ENCODE data around the gene SULT1C2.

SULT1C2 gene

DNA sequence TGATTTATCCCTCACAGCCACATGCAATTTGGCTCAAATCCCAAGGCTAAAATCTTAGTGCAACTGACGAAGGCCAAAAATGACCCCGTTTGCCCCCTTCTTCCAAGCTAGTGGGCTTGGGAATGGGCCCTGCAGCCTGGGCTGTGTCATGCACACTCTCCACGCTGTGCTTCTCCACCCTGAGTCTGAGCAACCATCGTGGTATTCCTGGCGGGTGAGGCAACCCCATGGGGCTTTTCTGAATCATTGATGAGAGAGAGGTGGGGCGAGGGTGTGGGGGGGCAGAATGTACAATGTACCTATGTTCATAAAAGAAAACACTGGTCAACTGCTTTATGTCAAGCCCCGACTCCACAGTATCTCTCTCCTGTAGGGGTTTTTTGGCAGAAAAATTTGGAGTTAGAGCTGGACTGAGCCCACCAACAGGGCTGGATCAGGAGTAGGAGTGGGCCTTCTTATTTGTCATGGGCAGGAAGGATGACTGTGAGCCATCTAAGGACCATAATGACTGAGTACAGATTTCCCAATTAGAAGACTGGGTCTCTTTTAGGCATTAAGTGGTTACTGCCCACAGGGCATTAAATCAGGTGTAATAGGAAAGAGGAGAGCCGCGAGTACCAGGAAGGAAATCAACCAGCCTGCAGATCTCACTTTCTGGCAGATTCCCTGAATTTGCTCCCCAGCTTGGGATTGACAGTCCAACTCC lies 8.9 kb downstream of the SULT1C2 start:
- peak; percentile 43 for DNase-seq (ENCODE audit: low spot score)

DNA sequence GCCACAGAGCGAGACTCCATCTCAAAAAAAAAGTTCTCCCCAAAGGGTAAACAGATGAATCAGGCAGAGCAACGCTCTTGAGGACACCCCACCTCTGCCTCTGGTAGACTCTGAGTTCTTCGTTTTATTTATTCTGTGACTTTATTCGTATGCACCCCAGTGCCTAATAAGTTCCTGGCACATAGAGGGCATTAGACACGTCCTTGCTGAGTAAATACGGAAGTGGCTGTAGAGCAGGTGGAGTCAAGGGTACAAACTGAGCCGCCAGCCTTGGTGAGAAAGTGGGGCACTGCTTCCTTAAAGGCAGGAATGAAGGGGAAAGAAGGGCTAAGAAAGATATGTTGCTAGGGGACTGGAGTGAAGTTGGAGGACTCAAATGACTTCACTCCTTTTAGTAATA lies 12.9 kb downstream of the SULT1C2 start:
- DNase-seq (ENCODE audit: low spot score): no peak

DNA sequence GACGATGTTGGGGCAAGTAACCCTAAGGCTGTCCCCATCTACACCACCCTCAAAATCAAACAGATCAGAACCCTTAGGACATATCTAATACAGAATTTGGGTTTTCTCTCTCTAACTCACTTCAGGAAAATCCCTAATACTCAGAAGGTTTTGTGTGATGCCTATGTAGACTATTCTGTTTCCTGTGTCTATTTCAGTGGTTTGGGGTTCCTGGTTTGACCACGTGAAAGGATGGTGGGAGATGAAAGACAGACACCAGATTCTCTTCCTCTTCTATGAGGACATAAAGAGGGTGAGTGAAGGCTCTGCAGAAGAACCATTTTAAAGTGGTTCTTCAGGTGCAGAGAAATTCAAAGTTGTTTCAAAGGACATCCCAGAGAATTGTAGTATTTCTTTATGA lies 16.3 kb downstream of the SULT1C2 start:
- no peak for DNase-seq (ENCODE audit: low spot score)

DNA sequence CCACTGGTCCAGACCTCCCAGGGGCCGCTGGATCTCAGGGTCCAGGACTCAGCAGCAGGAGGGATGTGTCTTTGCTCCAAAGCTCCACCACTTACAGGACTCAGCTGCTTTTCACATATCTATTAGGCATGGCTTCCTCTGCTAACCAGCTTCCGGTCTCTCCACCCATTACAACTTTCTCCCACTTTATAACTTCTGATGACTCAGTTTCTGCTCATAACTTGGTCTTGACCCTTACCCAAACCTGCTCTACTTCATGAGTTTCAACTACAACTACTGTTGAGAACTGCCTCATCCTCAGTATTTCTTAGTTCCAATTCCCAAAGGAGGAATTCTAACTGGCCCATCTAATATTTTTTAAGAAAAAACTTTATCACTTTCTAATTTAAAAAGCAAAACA lies 17.2 kb downstream of the SULT1C2 start:
- DNase-seq (ENCODE audit: low spot score): no peak

DNA sequence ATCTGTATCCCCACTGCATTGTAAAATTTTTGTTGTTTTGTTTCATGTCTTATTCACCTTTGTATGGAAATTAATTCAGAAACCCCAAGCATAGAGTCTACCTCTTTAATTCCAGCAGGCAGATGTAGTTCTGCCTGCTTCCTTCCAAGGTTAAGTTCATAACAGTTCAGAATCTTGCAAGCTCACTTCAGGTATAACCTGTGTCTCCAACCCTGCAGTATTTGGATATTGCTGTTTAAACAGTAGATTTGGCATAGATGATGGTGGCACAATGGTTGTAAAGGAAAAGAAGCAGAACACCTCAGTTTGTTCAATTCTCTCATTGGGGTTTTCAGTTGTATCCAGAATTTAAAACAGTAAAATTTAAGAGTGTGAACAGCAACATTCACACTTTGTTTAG lies 21.2 kb downstream of the SULT1C2 start:
- no peak for DNase-seq (ENCODE audit: low spot score)

DNA sequence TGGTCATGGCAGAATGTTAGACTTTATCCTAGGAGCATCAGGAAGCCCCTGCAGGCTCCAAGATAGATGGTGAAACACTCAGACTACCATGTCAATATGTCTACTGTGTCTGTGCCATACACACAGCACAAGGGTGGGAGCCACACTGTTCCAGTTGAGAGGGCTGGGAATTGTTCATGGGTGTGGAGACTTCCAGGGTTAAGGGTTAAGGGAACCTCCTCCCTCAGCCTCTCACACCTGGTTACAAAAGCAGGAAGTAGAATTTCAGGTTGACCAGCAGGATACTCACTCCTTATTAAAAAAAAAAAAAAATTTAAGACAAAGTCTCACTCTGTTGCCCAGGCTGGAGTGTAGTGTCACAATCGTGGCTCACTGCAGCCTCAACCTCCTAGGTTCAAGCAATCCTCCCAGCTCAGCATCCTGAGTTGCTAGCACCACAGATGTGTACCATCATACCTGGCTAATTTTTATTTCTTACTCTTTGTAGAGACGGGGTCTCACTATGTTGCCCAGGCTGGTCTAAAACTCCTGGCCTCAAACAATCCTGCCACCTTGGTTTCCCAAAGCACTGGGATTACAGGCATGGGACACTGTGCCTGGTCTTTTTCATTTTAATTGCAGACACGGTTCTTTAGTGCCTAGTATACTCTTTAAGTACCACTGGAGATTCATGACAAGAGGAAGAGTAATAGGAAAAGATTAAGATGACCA lies 26.0 kb downstream of the SULT1C2 start:
- no peak for DNase-seq (ENCODE audit: low spot score)

DNA sequence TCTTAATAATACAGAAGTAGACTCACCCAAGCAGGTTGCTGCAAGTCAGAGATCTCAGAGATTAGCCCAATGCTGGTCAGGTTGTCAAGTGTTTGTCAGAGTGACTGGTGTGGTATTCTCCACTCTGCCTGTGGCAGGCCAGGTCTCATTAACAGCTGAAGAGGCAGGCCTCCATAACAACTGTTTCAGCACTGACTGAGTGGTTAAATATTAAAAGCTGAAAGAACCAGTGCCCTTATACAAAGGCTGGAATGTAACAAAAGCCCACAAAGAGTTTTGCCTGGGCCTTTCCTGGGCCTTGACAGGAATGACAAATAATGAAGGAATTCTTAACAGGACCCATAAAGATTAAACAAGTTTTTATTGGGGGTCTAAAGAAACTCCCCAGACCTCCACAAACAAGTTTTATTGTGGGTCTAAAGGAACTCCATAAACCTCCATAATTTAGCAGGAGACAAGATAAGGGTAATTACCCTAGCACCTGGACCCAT lies 26.8 kb downstream of the SULT1C2 start:
- peak; percentile 72 for DNase-seq (ENCODE audit: low spot score)

DNA sequence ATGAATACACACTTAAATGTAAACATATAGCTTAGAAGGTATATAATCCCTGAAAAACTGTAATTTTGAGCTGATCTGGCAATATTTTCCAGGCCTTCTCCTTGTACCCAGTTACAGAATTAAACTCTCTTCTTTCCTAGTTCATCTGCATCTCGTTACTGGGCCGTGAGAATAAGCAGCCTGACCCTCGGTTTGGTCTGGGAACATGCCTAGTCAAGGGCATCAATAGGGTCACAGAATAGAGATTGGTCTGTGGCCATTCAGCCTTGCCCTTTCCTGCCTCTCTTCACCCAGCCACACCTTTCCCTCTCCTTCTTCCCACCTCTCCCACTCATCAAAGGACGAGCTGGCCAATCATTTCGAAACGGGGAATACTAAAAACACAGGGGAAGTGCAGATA lies 27.3 kb downstream of the SULT1C2 start:
- peak; percentile 70 for DNase-seq (ENCODE audit: low spot score)

DNA sequence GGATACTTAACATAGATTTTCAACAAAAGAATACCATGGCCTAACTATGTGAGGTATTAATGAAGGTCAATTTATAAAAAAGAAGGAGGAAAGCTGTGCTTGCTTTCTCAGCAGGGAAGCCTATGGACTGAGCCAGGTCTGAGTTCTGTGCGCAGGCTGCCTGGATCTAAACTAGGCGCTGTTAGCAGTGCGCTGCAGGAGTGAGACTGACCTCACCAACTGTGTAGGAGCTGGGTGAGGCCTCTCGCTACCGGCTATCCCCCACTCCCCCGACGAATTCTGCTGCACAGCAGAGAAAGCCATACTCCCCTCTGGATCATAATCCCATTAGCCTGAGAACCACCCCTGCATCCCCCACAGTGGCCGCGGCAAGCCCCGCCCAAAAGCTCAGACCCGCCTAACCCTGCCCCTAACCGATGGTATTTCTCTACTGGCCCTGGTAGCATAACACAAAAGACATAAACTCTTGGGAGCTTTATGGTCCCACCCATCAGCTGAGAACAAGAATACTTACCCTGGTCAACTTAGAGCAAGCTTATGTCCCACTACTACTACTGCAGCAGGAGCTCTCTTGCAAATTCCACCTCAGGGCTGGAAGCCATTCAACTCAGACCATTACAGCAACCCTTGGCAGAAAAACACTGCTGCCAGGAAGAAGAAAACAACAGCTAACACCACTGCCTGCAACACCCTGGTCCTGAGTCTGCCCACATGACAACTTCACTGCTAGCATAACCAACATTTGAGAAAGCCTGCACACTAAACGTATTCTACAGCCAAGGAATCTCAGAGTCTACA lies 28.0 kb downstream of the SULT1C2 start:
- DNase-seq (ENCODE audit: low spot score): peak; percentile 44

DNA sequence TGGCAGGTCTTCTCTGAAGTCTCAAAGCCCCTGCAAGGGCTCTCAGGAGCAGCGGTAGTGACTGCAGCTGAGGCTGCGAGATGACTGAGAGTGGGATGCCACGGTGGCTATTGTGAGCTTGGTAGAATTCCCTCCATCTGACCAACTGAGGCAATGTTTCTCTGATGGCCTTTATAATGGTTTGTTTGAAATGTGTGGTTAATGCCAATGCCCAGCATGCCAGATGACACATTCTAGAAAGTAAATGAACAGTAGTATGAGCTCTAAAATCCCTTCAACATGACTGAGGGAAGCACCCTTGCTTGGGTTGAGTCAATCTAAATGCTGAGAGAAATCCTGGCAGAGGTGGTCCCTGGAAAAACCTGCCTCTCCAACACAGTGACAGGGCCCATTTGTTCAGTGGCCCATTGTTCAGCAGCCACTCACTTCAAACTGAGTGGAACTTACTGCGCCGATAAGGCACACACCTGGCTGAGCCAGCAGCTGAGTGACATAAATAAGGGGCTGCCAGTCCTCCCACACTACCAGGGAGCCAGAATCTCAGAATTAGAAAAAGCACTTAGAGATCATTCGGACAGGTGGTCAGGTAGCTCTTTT lies 31.7 kb downstream of the SULT1C2 start:
- no peak for DNase-seq (ENCODE audit: low spot score)

DNA sequence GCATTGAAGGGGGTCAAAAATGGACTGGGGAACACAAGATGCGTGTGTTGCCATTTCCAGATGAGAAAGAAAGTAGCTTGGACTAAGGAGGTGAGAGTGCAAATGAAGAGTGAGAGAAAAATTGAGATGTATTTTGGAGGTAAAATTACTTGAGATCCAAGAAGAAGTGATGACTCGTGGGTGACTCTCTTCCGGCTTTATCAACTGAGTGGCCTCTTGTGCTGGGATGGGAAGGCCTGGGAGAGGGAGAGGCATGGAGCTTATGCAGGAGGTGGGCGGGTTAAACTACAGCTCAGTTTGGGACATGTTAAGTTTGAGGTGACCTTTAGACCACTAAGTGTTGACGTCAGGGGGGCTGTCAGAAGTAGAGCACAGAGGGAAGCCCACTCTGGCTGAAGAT lies 34.9 kb downstream of the SULT1C2 start:
- DNase-seq (ENCODE audit: low spot score): no peak

DNA sequence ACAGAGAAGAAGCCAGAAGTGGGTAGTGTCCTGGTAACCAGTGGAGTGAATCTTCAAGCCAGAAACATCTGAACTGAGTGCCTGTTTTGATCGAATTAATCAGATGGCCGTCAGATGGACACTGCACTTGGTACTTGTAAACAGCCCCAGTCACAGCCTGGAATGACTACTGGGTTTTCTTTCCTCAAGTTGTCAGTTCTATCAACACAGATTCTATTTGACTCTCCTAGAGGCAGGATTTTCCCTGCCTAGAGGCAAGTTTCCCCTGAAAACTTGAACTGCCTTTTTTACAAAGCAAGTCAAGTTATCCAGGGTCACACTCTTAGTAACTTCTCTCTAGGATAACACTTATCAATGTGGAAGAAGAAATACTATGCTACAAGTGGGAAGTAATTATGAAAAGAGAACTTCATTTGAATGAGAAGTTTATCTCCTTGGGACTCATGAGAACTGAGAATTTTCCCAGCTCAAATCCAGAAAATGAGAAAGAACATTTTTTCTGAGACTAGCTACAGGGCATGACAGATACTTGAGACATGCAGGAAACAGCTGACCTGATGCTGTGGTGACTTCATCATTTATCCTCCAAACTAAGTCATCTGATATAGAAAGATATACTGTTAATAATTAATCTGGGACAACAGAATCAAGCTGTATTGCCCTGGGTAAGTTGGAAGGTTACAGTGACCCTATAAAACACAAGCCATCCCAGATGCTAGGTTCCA lies 36.0 kb downstream of the SULT1C2 start:
- no peak for DNase-seq (ENCODE audit: low spot score)

DNA sequence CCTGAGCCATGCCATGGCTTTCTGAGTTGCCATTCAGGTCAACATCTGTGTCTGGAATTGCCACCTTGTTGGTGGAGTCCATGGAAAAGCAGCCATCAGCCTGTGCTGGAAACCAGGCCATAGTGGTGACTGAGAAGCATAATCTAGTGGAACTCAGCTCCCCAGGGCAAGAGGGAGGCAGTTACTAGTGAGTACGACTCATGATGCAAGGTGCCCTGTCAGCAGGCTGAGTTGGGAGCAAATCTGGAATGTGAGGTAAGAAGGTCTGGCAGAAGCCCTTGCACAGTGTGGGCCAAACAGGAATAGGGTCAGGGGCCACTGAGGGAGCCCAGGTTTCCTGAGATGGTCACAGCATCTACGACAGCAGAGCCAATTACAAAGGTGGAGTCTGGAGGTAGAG lies 37.1 kb downstream of the SULT1C2 start:
- DNase-seq (ENCODE audit: low spot score): no peak

DNA sequence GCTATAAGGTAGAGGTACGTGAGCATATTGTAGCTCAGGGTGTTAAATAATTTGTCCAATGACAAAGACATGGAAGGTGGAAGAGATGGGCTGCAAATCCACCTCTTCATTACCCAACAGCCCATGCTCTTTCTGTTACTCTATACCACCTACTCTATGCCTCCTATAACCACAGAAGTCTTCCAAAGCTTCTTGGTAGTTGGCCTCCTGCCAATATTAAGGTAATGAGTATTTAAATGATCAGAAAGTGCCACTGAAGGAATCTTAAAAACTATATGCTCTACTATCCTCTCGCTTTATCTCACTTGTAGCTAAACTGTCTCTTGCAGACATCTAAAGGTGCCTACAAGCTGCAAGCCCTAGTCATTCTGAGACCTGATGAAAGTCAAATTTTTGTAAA lies 41.1 kb downstream of the SULT1C2 start:
- no peak for DNase-seq (ENCODE audit: low spot score)

DNA sequence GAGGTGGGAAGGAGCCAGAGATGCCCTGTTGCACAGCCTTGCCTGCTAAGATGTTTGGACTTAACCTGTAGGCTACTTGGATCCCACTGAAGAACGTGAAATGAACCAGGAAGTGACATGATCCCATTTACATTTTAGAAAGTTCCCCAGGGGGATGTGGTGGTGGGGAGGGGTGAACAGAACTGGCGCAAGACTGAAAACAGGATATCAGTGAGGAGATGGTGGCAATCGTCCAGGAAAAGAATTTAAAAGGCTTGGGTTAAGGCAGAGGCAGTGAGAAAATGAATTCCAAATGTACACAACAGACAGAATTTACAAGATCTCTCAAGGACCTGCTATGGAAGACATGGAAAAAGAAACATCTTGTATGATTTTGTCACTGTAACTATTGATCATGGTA lies 42.3 kb downstream of the SULT1C2 start:
- no peak for DNase-seq (ENCODE audit: low spot score)

DNA sequence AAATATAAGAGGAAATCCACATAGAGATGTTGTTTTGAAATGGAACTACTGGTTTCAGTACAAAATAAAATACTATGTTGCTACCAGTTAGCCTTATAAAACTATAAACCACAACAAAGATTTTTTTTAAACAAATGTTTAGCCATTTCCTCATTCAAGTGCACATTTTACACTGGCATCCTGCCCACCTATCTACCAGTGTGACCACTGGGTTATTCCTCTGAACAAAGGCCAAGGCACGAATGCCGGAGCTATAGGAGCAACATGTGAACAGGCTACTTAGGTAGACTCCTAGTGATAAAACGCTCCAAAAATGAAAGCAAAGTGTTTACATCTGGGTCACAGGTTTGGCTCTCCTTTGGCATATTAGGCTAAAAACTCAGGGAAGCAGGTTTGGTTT lies 57.3 kb downstream of the SULT1C2 start:
- DNase-seq (ENCODE audit: low spot score): no peak

DNA sequence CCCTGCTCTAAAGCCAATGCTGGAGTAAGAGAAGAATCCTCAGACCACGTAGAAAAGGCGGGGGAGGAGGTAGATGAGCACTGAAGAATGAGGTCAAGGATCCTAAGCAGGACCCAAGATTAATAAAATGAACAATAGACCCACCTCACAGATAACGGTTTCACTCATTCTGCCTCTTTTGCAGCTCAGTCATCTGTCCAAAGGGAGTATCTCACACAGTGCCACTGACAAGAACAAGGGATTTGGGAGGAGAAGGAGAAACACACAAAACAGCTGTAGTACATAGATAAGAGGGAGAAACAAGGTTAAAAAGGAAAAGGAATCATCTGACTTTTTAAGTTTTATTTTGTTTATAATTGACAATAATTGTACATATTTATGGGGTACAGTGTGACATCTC lies 58.1 kb downstream of the SULT1C2 start:
- DNase-seq (ENCODE audit: low spot score): no peak

DNA sequence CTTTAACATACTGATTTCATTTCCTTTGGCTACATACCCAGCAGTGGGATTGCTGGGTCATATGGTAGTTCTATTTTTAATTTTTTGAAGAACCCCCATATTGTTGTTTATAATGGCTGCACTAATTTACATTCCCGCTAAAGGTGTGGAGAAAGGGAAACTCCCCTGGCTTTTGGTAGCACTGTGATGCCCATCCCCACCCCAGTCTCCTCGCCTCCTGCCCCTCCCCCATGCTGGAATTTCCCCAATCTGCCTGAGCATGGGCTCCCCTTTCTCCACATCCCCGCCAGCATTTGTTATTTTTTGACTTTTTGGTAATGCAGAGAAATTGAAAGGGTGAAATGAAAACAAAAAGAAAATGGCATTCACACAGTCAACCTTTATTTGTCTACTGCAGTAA lies 59.1 kb downstream of the SULT1C2 start:
- no peak for DNase-seq (ENCODE audit: low spot score)

DNA sequence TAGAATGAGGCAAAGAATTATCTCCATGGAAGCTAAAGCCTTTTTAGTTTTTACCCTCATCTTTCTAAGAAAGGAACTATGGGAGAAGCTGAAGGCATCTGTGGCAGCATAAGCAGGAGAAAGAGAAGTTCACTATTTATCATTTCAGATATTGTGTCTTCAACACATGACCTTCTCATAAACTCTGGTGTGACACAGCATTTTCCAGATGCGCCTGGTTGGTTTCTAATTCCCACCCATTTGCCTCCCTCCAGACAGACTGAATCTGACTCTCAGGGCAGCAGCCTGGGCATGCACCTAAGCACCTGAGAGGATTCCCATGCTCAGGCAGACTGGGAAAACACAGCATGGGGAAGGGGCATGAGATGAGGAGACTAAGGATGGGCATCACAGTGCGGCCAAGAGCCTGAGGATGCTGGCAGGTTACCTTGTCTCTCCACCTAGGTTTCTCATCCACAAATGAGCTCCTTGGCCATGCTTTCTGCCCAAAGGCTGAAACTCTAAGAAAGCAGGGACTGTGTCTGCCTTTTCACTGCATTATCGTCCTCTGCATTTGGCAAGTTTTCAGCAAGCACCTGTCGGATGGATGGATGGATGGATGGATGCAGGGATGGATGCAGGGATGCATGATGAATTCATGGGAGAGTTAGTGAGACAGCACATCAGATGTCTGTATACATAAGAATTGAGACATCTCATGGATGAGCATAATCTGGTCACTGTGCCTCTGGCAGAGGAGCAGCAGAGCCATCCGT lies 60.3 kb downstream of the SULT1C2 start:
- no peak for DNase-seq (ENCODE audit: low spot score)

DNA sequence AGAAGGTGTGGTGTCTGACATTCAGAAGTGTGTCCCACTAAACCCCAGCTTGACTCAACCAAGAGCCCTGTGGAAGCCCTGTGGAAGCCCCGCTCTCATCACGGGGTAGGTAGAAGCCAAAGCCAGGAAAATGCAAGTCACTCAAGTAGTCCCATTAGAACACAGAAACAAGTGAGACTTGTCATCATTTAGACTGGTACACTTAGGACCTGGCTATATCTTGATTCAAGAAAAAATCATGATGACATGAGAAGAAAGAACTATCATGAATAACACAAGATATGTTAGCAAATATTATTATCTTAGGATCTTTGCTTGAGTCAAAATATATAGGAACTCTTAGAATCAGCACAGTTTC lies 60.9 kb downstream of the SULT1C2 start:
- DNase-seq (ENCODE audit: low spot score): no peak

DNA sequence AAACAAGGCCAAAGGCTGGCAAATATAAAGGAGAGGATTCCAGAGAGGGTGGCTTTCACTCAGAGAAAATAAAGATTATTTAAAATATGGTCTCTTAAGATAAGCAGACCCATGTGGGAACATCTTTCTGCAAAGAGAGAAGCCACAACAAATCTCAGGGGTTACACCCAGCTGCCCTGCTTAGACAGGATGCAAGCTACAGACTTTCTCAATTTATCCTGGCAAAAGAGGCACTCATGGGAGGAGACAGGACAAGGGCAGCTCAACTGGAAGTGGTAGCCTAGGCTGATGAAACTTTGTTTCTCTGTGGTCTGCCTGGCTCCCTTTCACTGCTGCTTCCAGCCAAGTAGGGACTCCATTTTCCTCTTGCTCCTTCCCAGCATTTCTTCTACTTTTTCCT lies 63.2 kb downstream of the SULT1C2 start:
- no peak for DNase-seq (ENCODE audit: low spot score)
